DMS153 (cell line): Measurements from ENCODE around the gene RNF38.

Experiments used
- DNase-seq: peaks from one replicate; lab custom pipeline; 2025; lab: John Stamatoyannopoulos, UW

The RNF38 gene

GRCh38 chr9:36293171-36293570, 106.9 kb downstream of the RNF38 start:
- no peak for DNase-seq

- DNase-seq: no peak
Measured at GRCh38 chr9:36292641-36293040, 107.4 kb downstream of the RNF38 start.

GRCh38 chr9:36290996-36291395, 109.1 kb downstream of the RNF38 start:
- DNase-seq: no peak

GRCh38 chr9:36289836-36290435, 110.1 kb downstream of the RNF38 start:
- no peak for DNase-seq

GRCh38 chr9:36288070-36288469, 112.0 kb downstream of the RNF38 start:
- DNase-seq: no peak
